OCI-LY7 (cell line): ENCODE data around the gene NOTCH4.
"Not testable (repeated sequence)": the region's sequence is repeated elsewhere in the genome, so short reads cannot be mapped to it uniquely, and the experiment has no call there.

ENCODE experiments used
- EZH2phosphoT487 ChIP-seq: fragments of 200-600 bp; sonication (generic); IDR thresholded peaks from 2 replicates; pipeline ENCODE4 v1.6.1; 2018; ENCODE audit warnings: low read depth, borderline replicate concordance, mild to moderate bottlenecking, mixed run types, antibody characterized with exemption, low read length, moderate library complexity, mixed read lengths
- TF ChIP-seq, protein P1 (sequence below): fragments of 200-600 bp; sonication (generic); conservative IDR thresholded peaks from 2 replicates; pipeline ENCODE4 v1.5.1; 2014; ENCODE audit warnings: mild to moderate bottlenecking, antibody characterized with exemption, low read length, moderate library complexity, mixed read lengths

DNA sequence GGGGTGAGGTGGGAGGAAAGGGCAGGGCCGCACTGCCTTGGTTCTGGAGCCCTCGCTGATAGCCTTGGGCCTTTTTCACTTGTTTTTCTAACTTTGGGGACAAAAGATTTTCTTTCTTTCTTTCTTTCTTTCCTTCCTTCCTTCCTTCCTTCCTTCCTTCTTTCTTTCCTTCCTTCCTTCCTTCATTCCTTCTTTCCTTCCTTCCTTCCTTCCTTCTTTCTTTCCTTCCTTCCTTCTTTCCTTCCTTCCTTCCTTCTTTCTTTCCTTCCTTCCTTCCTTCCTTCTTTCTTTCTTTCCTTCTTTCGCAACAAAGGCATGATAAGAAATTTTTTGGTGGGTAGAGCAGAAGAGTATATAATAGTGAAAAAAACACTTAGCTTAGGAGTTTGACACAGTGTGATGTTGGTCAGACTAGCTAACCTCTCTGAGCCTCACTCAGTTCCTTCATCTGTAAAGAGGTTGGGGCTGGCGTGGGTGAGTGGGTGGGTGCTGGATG, 18.5 kb upstream of the NOTCH4 start:
- TF ChIP-seq, protein P1, sequence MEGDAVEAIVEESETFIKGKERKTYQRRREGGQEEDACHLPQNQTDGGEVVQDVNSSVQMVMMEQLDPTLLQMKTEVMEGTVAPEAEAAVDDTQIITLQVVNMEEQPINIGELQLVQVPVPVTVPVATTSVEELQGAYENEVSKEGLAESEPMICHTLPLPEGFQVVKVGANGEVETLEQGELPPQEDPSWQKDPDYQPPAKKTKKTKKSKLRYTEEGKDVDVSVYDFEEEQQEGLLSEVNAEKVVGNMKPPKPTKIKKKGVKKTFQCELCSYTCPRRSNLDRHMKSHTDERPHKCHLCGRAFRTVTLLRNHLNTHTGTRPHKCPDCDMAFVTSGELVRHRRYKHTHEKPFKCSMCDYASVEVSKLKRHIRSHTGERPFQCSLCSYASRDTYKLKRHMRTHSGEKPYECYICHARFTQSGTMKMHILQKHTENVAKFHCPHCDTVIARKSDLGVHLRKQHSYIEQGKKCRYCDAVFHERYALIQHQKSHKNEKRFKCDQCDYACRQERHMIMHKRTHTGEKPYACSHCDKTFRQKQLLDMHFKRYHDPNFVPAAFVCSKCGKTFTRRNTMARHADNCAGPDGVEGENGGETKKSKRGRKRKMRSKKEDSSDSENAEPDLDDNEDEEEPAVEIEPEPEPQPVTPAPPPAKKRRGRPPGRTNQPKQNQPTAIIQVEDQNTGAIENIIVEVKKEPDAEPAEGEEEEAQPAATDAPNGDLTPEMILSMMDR = not testable (repeated sequence)
- TF ChIP-seq EZH2phosphoT487 = not testable (repeated sequence)
